Hematopoietic multipotent progenitor cell treated with erythropoietin and hydrocortisone succinate and interleukin-3 and kit ligand, for 17 days (in vitro differentiated cells): Measurements from ENCODE around the gene OR6B3.

Experiments
- DNase-seq: peaks from one replicate; pipeline ENCODE4 v3.0.0-alpha.2; 2015; ENCODE audit warnings: low spot score

Gene OR6B3

GRCh38 chr2:240043279-240043989, 9.9 kb downstream of the OR6B3 start:
- DNase-seq, result no peak

- no peak for DNase-seq
Measured at GRCh38 chr2:240042740-240043139, 10.6 kb downstream of the OR6B3 start.

GRCh38 chr2:240041363-240041762, 12.0 kb downstream of the OR6B3 start:
- DNase-seq, result no peak

DNA sequence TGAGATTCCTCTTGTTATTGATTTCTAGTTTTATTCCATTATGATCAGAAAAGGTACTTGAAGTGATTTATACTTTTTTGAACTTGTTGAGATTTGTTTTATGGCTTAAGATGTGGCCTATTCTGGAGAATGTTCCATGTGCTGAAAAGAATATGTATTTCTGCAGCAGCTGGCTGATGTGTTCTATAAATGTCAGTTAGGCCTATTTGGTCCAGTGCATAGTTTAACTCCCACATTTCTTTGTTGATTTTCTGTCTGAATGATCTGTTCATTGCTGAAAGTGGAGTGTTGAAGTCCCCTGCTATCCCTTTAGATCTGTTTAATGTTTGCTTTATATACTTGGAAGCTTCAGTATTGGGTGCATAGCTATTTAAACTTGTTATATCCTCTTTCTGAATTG, 16.0 kb downstream of the OR6B3 start:
- DNase-seq, result no peak

DNA sequence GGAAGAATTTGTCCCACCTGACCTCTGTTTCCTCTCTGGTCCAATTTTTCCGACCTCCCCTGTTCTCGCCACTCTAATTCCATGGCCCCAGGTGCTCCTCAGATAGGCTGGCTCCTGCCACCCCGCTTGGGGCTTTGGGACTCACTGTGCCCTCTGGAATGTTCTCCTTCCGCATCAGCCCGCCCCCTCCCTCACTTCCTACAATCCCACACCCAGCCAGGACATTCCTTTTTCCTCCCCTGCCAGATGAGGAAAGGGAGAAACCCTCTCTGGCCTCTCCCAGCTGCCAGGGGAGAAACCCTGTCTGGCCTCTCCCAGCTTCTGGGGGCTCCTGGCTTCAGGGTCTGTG, 20.0 kb downstream of the OR6B3 start:
- DNase-seq, result no peak

DNA sequence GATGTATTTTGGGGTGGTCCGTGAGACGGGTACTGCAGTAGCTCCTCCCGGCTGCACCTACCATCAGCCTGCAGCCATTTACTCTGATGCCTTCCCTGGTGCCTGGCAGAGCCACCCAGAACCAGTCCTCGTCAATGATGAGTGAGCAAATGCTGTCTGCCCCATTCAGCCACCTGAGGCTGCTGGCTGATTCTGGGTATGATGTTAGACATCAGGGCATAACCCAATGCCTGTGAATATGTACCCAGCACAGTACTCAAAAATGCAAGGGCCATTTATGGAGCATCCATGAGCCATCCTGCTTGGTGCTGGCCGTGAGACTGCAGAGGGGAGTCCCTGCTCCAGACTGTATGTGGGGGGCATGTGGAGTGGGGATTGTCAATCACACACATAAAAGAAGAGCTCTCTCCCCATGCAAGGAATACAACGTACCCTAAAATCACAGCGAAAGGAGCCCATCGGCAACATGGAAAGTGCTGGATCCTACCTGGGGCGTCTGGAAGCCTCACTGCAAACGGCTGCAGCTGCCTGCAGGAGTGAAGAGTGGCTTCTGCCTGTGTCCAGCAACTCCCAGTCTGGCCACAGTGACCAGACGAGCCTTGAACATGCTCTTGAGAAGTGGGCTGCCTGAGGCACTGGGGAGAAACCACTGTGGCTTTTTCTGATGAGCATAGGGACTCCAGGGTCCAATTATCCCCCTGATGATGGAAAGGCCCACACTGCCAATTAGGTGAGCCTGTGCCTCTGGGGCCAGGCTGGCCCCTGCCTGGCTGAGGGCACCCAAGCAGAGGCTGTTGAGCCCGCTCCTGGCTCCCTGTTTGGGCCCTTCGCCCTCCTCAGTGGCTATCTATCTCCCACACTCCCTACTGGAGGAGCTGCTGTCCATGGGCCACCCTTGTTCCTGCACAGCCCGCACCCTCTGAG, 20.7 kb downstream of the OR6B3 start:
- DNase-seq, result no peak

DNA sequence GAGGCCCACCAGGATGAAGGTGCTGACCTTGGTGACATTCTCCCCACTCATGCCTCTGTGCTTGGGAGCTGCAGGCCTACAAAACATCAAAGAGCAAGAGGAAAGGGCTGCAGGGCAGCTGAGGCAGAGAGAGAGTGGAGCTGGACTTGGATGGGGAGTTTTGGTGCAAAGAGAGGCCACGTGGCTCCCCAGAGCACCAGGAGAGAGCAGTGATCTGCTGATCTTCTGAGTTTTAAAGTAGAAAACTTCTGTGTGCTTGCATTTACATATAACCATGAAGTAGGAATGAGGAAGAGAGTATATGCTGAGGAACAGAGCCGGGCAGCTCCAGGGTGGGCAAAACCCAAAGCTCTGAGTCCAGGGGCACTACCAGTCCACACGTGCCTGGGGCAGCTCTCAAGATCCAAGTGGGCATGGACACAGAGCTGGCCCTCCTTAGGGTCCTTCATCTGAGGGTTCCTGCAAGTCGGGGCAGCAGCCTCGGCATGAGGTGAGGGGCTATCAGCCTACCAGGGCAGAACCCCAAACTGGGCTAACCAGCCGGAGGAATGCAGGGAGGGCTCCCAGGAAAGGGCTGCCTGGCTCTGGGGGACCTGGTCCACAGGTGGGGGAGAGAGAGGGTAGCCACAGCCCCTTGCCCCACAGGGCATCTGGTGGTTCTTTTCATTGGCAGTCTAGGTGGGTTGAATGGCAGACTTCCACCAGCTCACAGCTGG, 22.8 kb downstream of the OR6B3 start, which contains the start of gene OR6B2:
Gene OR6B2 (minus strand): TSS at position 51 of the 716 bp plus-strand sequence. CDS start 0 bp downstream, at position 51.
- DNase-seq, result no peak

- peak; percentile 46 for DNase-seq
Measured at GRCh38 chr2:240024766-240025165, 28.6 kb downstream of the OR6B3 start.

DNA sequence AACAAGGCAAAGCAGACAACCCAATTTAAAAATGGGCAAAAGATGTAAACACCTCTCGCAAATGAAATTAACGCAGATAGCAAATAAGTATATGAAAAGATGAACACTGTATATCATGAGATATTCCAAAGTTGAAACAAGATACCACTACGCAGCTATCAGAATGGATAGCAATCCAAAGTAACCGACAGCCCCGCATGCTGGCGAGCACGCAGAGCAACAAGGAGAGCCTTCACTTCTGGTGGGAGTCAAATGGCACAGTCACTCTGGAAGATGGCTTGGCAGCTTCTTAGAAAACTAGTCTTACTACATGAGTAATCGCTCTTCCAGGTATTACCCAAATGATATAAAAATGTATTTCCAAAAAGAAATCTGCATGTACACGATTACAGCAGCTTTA, 29.5 kb downstream of the OR6B3 start:
- peak; percentile 7 for DNase-seq

- peak; percentile 71 for DNase-seq
Measured at GRCh38 chr2:240021488-240022104, 31.7 kb downstream of the OR6B3 start.

GRCh38 chr2:240018071-240018750, 35.1 kb downstream of the OR6B3 start:
- DNase-seq, result no peak

- no peak for DNase-seq
Measured at GRCh38 chr2:240014327-240014726, 39.0 kb downstream of the OR6B3 start.

DNA sequence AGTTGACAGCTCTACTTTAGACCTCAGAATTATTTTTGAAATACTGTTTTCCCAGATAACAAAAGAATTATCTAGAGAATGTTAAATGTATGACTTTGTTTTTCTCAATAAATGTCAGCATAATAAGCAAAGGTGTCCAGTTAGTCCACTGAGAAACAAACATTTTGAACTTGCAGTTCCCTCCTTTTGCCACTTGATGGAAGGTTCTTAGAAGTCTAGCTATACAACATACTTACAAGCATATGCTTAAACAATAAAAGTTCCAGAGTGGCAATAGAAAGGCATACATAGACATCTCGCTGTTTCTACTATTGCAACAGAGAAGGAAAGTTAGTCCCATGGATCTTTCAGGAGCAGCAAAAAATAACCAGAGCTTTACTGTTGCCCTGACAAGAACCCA, 40.0 kb downstream of the OR6B3 start:
- no peak for DNase-seq

DNA sequence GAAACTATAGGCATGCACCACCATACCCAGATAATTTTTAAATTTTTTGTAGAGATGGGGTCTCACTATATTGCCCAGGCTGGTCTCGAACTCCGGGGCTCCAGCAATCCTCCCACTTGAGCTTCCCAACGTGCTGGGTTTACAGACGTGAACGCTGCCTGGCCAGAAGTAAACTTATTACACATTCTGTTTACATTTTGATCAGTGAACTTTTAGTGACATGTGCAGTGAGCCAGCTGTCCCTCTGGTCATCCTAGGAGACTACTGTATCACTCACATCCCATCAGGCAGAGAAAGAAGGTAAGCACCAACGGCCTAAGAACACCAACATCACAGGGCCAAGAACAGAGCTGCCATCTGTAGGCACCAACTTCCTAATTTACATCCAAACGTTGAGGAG, 50.3 kb downstream of the OR6B3 start:
- DNase-seq, result no peak

DNA sequence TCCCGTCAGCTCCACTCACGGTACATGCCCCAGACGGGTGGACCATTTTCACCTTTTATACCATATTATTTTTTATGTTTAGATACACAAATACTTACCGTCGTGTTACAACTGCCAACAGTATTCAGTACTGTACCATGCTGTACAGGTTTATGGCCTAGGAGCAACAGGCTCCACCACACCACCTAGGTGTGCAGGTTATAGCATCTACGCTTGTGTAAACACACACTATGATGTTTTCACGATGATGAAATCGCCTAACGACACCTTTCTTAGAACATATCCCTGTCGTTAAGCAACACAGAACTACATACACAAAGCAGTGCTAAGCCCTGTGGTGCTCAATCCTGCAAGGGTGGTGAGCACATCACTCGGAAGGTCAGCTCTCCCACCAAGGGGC, 52.6 kb downstream of the OR6B3 start:
- no peak for DNase-seq

- DNase-seq, result no peak
Measured at GRCh38 chr2:239997686-239998409, 55.5 kb downstream of the OR6B3 start.
